Measurements from ENCODE around the gene NR2C2. TPM values are rescaled to one million over a fixed set of nuclear protein-coding genes. Genes with fewer than 3 reads are reported as not detected.

The NR2C2 gene
- total RNA-seq, 1 donor from 2014 or later = 15.0 TPM

- FAIRE-seq (peak; percentile 28), DNase-seq (ENCODE audit: low read depth) (no peak)
- no peak for TF ChIP-seq CTCF (IDR thresholded peaks at IDR 0.05; ENCODE audit: insufficient read depth, low read length, severe bottlenecking)
- Histone ChIP-seq H3K36me3 (ENCODE audit: control insufficient read depth, insufficient read depth, low read length) (no peaks in the 10 kb centered on the region), H3K4me3 (ENCODE audit: low read depth, low read length) (no peak overlapping the region), H3K27me3 (ENCODE audit: control insufficient read depth, insufficient read depth, low read length) (peaks cover 1% of the 10 kb centered on the region)
Measured at GRCh38 chr3:14905055-14905657, 42.2 kb upstream of the NR2C2 start.

GRCh38 chr3:14906355-14906971 lies 40.9 kb upstream of the NR2C2 start:
- DNase-seq (ENCODE audit: low read depth) (no peak), FAIRE-seq (no peak)
- Histone ChIP-seq H3K27me3 (ENCODE audit: control insufficient read depth, insufficient read depth, low read length) (peaks cover 1% of the 10 kb centered on the region), H3K36me3 (ENCODE audit: control insufficient read depth, insufficient read depth, low read length) (no peaks in the 10 kb centered on the region), H3K4me3 (ENCODE audit: low read depth, low read length) (no peak overlapping the region)
- TF ChIP-seq CTCF (IDR thresholded peaks at IDR 0.05; ENCODE audit: insufficient read depth, low read length, severe bottlenecking) = no peak

GRCh38 chr3:14907043-14907966 lies 40.1 kb upstream of the NR2C2 start:
- no peaks in the 10 kb centered on the region for H3K36me3 ChIP-seq (ENCODE audit: control insufficient read depth, insufficient read depth, low read length)
- H3K4me3 ChIP-seq (ENCODE audit: low read depth, low read length) = no peak overlapping the region
- no peak for TF ChIP-seq CTCF (IDR thresholded peaks at IDR 0.05; ENCODE audit: insufficient read depth, low read length, severe bottlenecking)
- FAIRE-seq = no peak
- H3K27me3 ChIP-seq (ENCODE audit: control insufficient read depth, insufficient read depth, low read length) = peaks cover 1% of the 10 kb centered on the region
- DNase-seq (ENCODE audit: low read depth) = no peak

- no peak for DNase-seq (ENCODE audit: low read depth)
- Histone ChIP-seq H3K27me3 (ENCODE audit: control insufficient read depth, insufficient read depth, low read length) (peaks cover 1% of the 10 kb centered on the region), H3K36me3 (ENCODE audit: control insufficient read depth, insufficient read depth, low read length) (no peaks in the 10 kb centered on the region), H3K4me3 (ENCODE audit: low read depth, low read length) (no peak overlapping the region)
- no peak for FAIRE-seq
- TF ChIP-seq CTCF (IDR thresholded peaks at IDR 0.05; ENCODE audit: insufficient read depth, low read length, severe bottlenecking) = no peak
Measured at GRCh38 chr3:14909250-14909649, 38.1 kb upstream of the NR2C2 start.

GRCh38 chr3:14911651-14912050 lies 35.7 kb upstream of the NR2C2 start:
- FAIRE-seq (no peak), DNase-seq (ENCODE audit: low read depth) (no peak)
- Histone ChIP-seq H3K36me3 (ENCODE audit: control insufficient read depth, insufficient read depth, low read length) (no peaks in the 10 kb centered on the region), H3K27me3 (ENCODE audit: control insufficient read depth, insufficient read depth, low read length) (no peaks in the 10 kb centered on the region), H3K4me3 (ENCODE audit: low read depth, low read length) (no peak overlapping the region)
- TF ChIP-seq CTCF (IDR thresholded peaks at IDR 0.05; ENCODE audit: insufficient read depth, low read length, severe bottlenecking) = no peak

Data from bronchial epithelial cell (primary cell).